GM12874 (cell line): ENCODE data around the gene SLC6A12.

Experiments
- CTCF ChIP-seq: IDR thresholded peaks from 2 replicates; pipeline ENCODE4 v1.5.1; 2011; ENCODE audit warnings: low read depth, mild to moderate bottlenecking, control low read depth, low read length, moderate library complexity; ENCODE audit not compliant: insufficient read depth

The SLC6A12 gene

GRCh38 chr12:207804-208203 is 6.2 kb downstream of the SLC6A12 start:
- no peak for TF ChIP-seq CTCF

GRCh38 chr12:206746-207440 is 7.1 kb downstream of the SLC6A12 start:
- TF ChIP-seq CTCF: no peak

GRCh38 chr12:205026-205425 is 8.9 kb downstream of the SLC6A12 start:
- no peak for TF ChIP-seq CTCF

GRCh38 chr12:204261-204678 is 9.7 kb downstream of the SLC6A12 start:
- TF ChIP-seq CTCF: no peak

- no peak for TF ChIP-seq CTCF
Observed at GRCh38 chr12:203462-204260, 10.3 kb downstream of the SLC6A12 start.

GRCh38 chr12:203074-203461 is 10.9 kb downstream of the SLC6A12 start:
- no peak for TF ChIP-seq CTCF

- TF ChIP-seq CTCF: no peak
Observed at GRCh38 chr12:202081-202731, 11.8 kb downstream of the SLC6A12 start.
